Suppressor macrophage treated with lipopolysaccharide for 1 hour (primary cell): ENCODE data around the gene SMCP.

Source experiments
- DNase-seq, 3 donors: peaks; one replicate each; pipeline ENCODE4 v3.0.0-alpha.2; 2020 to 2022

SMCP gene

DNA sequence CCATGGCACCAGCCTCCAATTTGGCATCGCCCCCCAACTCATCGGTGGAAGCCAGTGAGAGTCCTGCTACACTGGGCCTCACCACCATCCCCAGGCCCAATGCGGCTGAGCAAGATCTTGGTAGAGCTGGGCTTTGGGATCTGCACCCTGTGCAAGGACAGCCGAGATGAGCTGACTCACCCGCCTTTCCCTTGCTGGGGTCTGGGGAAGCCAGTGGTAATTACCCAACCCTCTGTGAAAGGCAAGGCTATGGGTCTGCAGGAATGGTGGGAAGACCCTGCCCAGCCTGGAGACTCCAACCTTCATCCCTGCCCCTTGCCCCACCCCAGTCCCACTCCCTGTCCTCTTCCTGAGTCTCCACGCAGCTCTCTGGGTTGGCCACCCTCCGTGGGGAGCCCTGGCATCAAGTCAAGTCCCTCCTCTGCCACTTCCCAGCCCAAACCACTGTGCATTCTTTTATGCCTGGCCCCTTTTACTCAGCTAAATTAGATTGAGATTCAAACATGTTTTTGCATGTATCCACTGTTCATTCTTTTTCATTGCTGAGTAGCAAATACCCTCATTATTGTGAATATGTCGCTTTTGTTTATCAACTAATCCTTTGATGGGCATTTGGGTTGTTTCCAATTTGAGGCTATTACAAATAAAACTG is 8.8 kb downstream of the SMCP start:
- DNase-seq = no peak

- DNase-seq = no peak
Observed at GRCh38 chr1:152888126-152888525, 10.0 kb downstream of the SMCP start.

- no peak for DNase-seq
Observed at GRCh38 chr1:152899027-152899426, 20.9 kb downstream of the SMCP start.

- DNase-seq = no peak
Observed at GRCh38 chr1:152899883-152900282, 21.8 kb downstream of the SMCP start.

DNA sequence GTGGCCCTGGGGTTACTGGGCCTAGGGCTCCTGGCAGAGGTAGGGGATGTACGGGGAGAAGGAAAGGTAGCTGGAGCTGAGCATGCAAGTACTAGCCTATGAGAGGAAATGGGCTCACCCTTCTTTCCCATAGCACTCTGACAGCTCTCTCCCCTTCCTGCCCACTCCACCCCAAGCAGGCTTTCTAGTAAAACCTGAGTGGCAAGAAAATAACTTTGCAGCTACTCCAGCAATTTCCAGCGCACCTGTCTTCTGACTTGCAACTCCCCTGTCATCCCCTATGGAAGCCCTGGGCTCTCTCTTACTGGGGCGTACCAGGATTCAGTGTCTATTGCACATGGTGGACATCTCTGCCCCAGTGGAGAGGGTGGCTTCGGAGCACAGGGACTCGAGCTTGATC is 23.5 kb downstream of the SMCP start:
- DNase-seq = no peak

GRCh38 chr1:152902636-152903035 is 24.5 kb downstream of the SMCP start:
- DNase-seq = no peak

DNA sequence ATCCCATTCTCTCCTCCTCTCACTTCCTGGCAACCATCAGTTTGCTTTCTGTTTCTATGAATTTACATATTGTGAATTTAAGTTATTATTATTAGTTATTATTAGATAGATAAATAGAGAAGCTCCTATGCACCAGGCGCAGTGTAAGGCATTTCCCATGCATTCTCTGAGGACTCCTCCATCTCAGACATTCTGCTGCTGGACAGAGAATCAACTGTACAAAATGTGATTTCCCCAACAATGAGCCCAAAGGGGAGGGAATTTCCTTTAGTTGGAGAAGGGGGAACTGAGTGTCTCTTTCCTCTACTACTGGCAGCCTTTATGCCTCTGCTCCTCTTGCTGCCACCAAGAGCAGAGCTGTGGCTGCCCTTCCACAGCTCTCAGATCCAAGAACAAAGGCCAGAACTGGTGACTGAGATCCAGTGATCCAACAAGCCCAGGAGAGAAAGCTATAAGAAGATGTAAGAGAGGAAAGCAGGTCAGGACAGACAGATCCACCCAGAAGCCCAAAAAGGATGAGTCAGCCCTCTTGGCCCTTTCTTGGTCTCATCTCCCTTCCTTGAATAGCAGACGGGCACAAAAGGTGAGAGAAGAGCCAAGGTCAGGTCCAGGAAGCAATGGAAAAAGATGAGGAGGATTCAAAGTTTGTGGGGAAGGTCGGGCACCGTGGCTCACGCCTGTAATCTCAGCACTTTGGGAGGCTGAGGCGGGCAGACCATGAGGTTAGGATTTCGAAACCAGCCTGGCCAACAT is 26.7 kb downstream of the SMCP start:
- DNase-seq = peak in 2 of 3 donors; percentile 3 to 7

- peak; percentile 15 to 25 (median 22) for DNase-seq
Observed at GRCh38 chr1:152906023-152906565, 28.0 kb downstream of the SMCP start.

GRCh38 chr1:152907686-152908601 is 29.8 kb downstream of the SMCP start, which contains the start of gene IVL:
TSS of gene IVL (plus strand) at chr1:152908546. CDS start at chr1:152909798, 1,252 bp downstream.
- no peak for DNase-seq

DNA sequence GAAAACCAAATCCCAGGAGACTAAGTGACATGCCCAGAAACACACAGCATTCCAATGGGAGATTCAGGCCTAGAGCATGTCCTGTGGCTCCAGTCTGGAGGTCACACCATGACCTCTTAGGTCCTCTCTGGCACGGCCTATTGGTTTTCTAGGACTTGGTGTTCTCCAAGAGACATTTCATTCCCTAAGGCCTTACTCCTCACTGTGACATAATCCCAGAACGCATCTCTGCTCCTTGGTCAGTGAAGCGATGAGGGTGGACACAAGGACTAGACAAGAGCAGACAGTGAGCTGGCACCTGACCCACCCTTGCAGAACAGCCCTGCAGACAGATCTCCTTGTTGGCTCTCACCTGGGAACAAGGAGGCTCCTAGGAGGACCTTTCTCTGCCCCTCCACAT is 31.1 kb downstream of the SMCP start:
- no peak for DNase-seq

DNA sequence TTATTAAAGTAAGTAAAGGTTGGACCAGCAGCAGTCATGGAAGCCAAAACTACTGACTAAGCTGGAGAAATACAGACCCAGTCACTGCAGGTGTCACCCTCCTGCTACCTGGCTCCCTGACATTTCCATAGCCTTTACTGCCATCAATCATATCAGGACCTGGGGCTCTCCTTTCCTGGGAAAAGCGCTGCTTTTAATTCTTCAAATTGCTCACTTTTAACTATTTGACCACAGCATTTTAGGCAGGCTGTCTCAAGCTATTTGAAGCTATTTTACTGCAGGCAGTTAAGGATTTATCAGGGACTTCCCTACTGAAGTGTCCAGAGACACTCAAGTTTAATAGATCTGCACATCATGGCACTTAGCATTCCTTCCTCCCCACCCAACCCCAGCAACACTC is 34.3 kb downstream of the SMCP start:
- DNase-seq = no peak

DNA sequence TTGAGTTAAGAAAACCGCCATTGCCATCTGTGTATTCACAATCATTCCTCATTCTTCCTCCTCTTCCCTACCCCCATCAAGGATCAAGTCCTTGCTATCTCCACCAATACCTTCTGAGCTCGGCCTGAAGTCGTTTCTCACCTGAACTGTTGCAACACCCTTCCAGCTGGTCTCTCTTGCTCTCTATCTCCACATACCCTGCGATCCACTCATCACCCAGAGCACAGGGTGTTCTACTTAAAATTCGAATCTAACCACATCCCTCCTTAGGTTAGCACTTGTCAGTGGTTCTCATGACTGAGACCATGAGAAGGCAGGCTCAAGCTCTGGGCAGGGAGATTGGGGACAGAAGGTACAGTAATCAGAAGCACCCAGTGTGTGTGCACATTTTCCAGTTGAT is 34.8 kb downstream of the SMCP start:
- DNase-seq = no peak

DNA sequence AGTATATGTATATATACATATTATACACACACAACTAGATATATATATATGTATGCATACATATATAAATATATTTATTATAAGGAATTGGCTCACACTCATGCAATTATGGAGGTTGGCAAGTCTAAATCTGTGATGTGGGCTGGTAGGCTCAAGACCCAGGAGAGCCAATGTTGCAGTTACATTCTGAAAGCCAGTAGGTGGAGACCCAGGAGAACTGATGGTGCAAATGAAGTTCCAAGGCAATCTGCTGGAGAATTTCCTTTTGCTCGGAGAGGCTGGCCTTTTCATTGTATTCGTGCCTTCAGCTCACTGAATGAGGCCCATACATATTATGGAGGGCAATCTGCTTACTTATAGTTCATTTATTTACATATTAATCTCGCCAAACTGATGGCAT is 39.7 kb downstream of the SMCP start:
- no peak for DNase-seq

- no peak for DNase-seq
Observed at GRCh38 chr1:152919071-152919470, 40.9 kb downstream of the SMCP start.

DNA sequence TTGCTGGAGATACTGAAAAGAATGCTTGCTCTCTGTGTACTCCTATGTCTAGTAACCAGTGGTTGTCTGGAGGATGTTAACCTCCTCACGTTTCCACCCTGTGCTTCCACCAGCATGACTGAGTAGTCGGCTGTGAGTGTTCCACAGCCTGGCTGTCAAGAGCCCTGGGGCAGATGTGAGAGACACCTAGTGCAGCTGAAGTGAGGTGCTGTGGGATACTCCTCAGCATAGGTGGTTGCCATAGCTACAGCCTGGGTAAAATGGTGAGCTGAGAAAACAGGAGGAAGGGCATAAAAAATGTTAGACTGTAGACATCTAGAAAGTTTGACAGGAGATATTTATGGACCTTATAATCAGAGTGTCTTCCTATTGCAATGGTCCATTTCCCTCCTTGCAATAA is 46.1 kb downstream of the SMCP start:
- DNase-seq = no peak

- DNase-seq = peak; percentile 14 to 23 (median 17)
Observed at GRCh38 chr1:152926091-152926490, 48.0 kb downstream of the SMCP start.

DNA sequence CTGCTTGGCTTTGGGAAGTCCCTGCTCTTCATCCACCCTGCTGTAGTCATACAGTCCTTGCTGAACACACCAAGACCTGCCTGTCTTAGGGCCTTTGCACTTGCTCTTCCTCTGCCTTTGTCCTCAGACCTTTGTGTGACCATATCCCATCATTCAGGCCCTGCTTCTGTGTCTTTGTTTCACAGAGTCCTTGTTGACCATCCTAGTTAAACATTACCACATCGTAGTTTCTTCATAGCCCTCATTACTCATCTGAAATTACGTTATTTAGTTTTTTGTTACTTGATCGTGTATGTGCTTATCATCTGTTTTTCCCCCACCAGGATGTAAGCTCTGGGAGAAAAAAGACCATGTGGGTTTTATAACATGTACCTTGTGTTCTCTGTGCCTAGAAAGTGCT is 50.5 kb downstream of the SMCP start:
- DNase-seq = no peak

GRCh38 chr1:152932170-152932811 is 54.2 kb downstream of the SMCP start:
- DNase-seq = no peak

DNA sequence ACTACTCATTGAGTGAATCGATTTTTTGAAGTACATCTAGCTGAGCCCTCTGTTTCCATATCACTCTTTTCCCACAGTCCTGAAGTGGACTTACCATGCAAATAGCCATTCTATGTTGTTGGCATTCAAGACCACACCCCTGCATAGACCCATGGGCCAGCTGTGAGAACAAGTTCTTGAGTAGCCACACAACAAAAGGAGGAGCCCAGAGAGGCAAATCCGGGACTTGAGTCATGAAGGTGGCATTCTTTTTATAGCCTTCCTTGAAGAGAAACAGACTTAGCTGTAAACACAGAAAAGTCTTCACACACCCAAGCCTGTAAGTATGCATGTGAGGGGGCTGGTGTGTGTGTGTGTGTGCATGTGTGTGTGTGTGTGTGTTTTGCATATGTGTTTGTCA is 55.1 kb downstream of the SMCP start:
- DNase-seq = no peak
